IMR-90 (cell line): Measurements from ENCODE around the gene ACSM6. TPM values are rescaled to one million over a fixed set of nuclear protein-coding genes. Genes with fewer than 3 reads are reported as not detected.
A peak's percentile ranks its signal among the peaks of the same experiment; 100 is the strongest.

Experiments used
- ATAC-seq: fragments of 200-7000 bp; cut with Tn5 transposase; 2 replicates; pipeline ENCODE4 v1.9.1; 2020; ENCODE audit warnings: low read depth, mild to moderate bottlenecking, moderate library complexity
- BruUV-seq: library from RNA; stranded (reverse); fragments of 400-500 nt; replicated peaks from 2 replicates; lab custom pipeline; 2021; lab: Mats Ljungman, UMichigan
- CTCF ChIA-PET: fragments of 300-600 bp; formaldehyde crosslinking; extraction: SDS; loops from one replicate; lab custom pipeline; 2021; ENCODE audit warnings: antibody characterized with exemption; lab: Yijun Ruan, JAX
- POLR2A ChIA-PET: fragments of 300-600 bp; sonication (Branson Sonifier 250); formaldehyde crosslinking; loops from one replicate; lab custom pipeline; 2022; ENCODE audit warnings: antibody characterized with exemption; ENCODE audit not compliant: unreplicated experiment; lab: Charles Lee
- DNase-seq: peaks from one replicate; pipeline ENCODE4 v3.0.0; 2013
- H2AFZ ChIP-seq: replicated peaks from 2 replicates; pipeline ENCODE3; 2013; ENCODE audit warnings: low read length, mild to moderate bottlenecking; ENCODE audit not compliant: poor library complexity
- H2AK5ac ChIP-seq: 2 replicates; pipeline ENCODE4 v1.6.1; 2013; ENCODE audit warnings: low read depth, low read length, inconsistent platforms
- H2AK9ac ChIP-seq: replicated peaks from 2 replicates; pipeline ENCODE3; 2013; ENCODE audit warnings: mild to moderate bottlenecking, low read depth, low read length, moderate library complexity; ENCODE audit not compliant: poor library complexity
- H2BK120ac ChIP-seq: 2 replicates; pipeline ENCODE4 v1.6.1; 2013; ENCODE audit warnings: low read depth, low read length, inconsistent platforms
- H2BK15ac ChIP-seq: 3 replicates; pipeline ENCODE4 v1.6.1; 2013; ENCODE audit warnings: low read depth, low read length, inconsistent platforms
- H2BK20ac ChIP-seq: 2 replicates; pipeline ENCODE4 v1.6.1; 2013; ENCODE audit warnings: low read depth, mild to moderate bottlenecking, inconsistent platforms, low read length, moderate library complexity
- H2BK5ac ChIP-seq: 2 replicates; pipeline ENCODE4 v1.6.1; 2013; ENCODE audit warnings: mild to moderate bottlenecking, low read depth, low read length, inconsistent platforms; ENCODE audit not compliant: poor library complexity, severe bottlenecking
- H3K14ac ChIP-seq: replicated peaks from 2 replicates; pipeline ENCODE4 v1.6.1; 2013; ENCODE audit warnings: low read depth, low read length, inconsistent platforms
- H3K18ac ChIP-seq: 2 replicates; pipeline ENCODE4 v1.6.1; 2013; ENCODE audit warnings: low read depth, low read length, control low read depth
- H3K23ac ChIP-seq: 2 replicates; pipeline ENCODE4 v1.6.1; 2013; ENCODE audit warnings: low read depth, low read length, inconsistent platforms
- H3K27ac ChIP-seq: 2 replicates; pipeline ENCODE4 v1.5.1; 2013; ENCODE audit warnings: mild to moderate bottlenecking, control low read depth, low read length; ENCODE audit not compliant: insufficient read depth
- H3K27me3 ChIP-seq: 2 replicates; pipeline ENCODE4 v1.6.1; 2013; ENCODE audit warnings: low read length; ENCODE audit not compliant: control insufficient read depth, insufficient read depth
- H3K36me3 ChIP-seq: 2 replicates; pipeline ENCODE4 v1.6.1; 2013; ENCODE audit warnings: low read length, mixed read lengths; ENCODE audit not compliant: control insufficient read depth, insufficient read depth
- H3K4ac ChIP-seq: 2 replicates; pipeline ENCODE4 v1.6.1; 2013; ENCODE audit warnings: low read depth, low read length, inconsistent platforms
- H3K4me1 ChIP-seq: 2 replicates; pipeline ENCODE4 v1.6.1; 2013; ENCODE audit warnings: low read length, mixed read lengths; ENCODE audit not compliant: control insufficient read depth, insufficient read depth
- H3K4me2 ChIP-seq: 2 replicates; pipeline ENCODE4 v1.6.1; 2013; ENCODE audit warnings: low read depth, mild to moderate bottlenecking, control low read depth, low read length, moderate library complexity
- H3K4me3 ChIP-seq: 2 replicates; pipeline ENCODE4 v1.5.1; 2013; ENCODE audit warnings: low read depth, mild to moderate bottlenecking, control low read depth, low read length, moderate library complexity; ENCODE audit not compliant: insufficient read depth
- H3K56ac ChIP-seq: 2 replicates; pipeline ENCODE4 v1.6.1; 2013; ENCODE audit warnings: low read length, inconsistent platforms; ENCODE audit not compliant: insufficient read depth; ENCODE audit errors: extremely low read depth
- H3K79me1 ChIP-seq, 2 experiments: 2 replicates each; pipeline ENCODE4 v1.6.1; 2013; ENCODE audit warnings: low read length in 2 of 2, inconsistent platforms in 1 of 2, low read depth in 1 of 2
- H3K9ac ChIP-seq: 2 replicates; pipeline ENCODE4 v1.6.1; 2013; ENCODE audit warnings: low read depth, low read length, control low read depth
- H3K9me1 ChIP-seq: 2 replicates; pipeline ENCODE4 v1.6.1; 2013; ENCODE audit warnings: low read length, inconsistent platforms; ENCODE audit not compliant: insufficient read depth
- H3K9me3 ChIP-seq: 2 replicates; pipeline ENCODE4 v1.6.1; 2013; ENCODE audit warnings: low read length; ENCODE audit not compliant: control insufficient read depth, insufficient read depth
- H4K20me1 ChIP-seq: 2 replicates; pipeline ENCODE4 v1.6.1; 2013; ENCODE audit warnings: low read length, inconsistent platforms; ENCODE audit not compliant: insufficient read depth
- H4K5ac ChIP-seq: 2 replicates; pipeline ENCODE4 v1.6.1; 2013; ENCODE audit warnings: mild to moderate bottlenecking, low read depth, low read length, control low read depth
- H4K8ac ChIP-seq, 2 experiments: 2 replicates each; pipeline ENCODE4 v1.6.1; 2013; ENCODE audit warnings: low read depth in 2 of 2, low read length in 2 of 2, control low read depth in 1 of 2, inconsistent platforms in 1 of 2
- H4K91ac ChIP-seq: 2 replicates; pipeline ENCODE4 v1.6.1; 2013; ENCODE audit warnings: low read depth, low read length, inconsistent platforms; ENCODE audit not compliant: insufficient read depth
- CEBPB ChIP-seq: IDR thresholded peaks from 2 replicates; pipeline ENCODE4 v1.6.1; 2012; ENCODE audit warnings: low read depth, low read length, improper control_type of control experiment
- CHD1 ChIP-seq: IDR thresholded peaks from 2 replicates; pipeline ENCODE4 v1.6.1; 2012; ENCODE audit warnings: low read depth, low read length, improper control_type of control experiment
- CTCF ChIP-seq: conservative IDR thresholded peaks from 2 replicates; pipeline ENCODE4 v1.5.1; 2012; ENCODE audit warnings: mild to moderate bottlenecking, low read depth, low read length, improper control_type of control experiment
- ELK1 ChIP-seq: fragments of 150-350 bp; IDR thresholded peaks from 2 replicates; pipeline ENCODE4 v1.6.1; 2016; ENCODE audit warnings: low read depth, mild to moderate bottlenecking, low read length, moderate library complexity, borderline replicate concordance
- FOS ChIP-seq: fragments of 150-350 bp; IDR thresholded peaks from 2 replicates; pipeline ENCODE4 v1.6.1; 2016; ENCODE audit warnings: low read depth, low read length
- MAFK ChIP-seq: IDR thresholded peaks from 2 replicates; pipeline ENCODE4 v1.6.1; 2012; ENCODE audit warnings: low read depth, low read length, improper control_type of control experiment
- MAZ ChIP-seq: IDR thresholded peaks from 2 replicates; pipeline ENCODE4 v1.6.1; 2012; ENCODE audit warnings: low read depth, mild to moderate bottlenecking, low read length, improper control_type of control experiment, moderate library complexity, borderline replicate concordance
- MXI1 ChIP-seq: IDR thresholded peaks from 2 replicates; pipeline ENCODE4 v1.6.1; 2012; ENCODE audit warnings: low read depth, mild to moderate bottlenecking, low read length, moderate library complexity, borderline replicate concordance
- POLR2A ChIP-seq: IDR thresholded peaks from 2 replicates; pipeline ENCODE4 v1.6.1; 2012; ENCODE audit warnings: mild to moderate bottlenecking, low read depth, low read length
- RAD21 ChIP-seq: IDR thresholded peaks from 2 replicates; pipeline ENCODE4 v1.6.1; 2012; ENCODE audit warnings: low read length, improper control_type of control experiment
- RCOR1 ChIP-seq: IDR thresholded peaks from 2 replicates; pipeline ENCODE4 v1.6.1; 2012; ENCODE audit warnings: mild to moderate bottlenecking, low read length, improper control_type of control experiment; ENCODE audit not compliant: insufficient replicate concordance
- RFX5 ChIP-seq: IDR thresholded peaks from 2 replicates; pipeline ENCODE4 v1.8.0; 2012; ENCODE audit warnings: low read depth, mild to moderate bottlenecking, low read length, moderate library complexity
- USF2 ChIP-seq: fragments of 150-350 bp; IDR thresholded peaks from 2 replicates; pipeline ENCODE4 v1.6.1; 2017; ENCODE audit warnings: mild to moderate bottlenecking, antibody characterized with exemption, low read length, low read depth
- WGBS, 2 experiments: methylation state at CpG; one replicate each; pipeline versions ENCODE4 v1.1.5 to v1.1.7; 2013; ENCODE audit warnings: missing lambda C conversion rate in 2 of 2; ENCODE audit not compliant: insufficient read length in 1 of 2; ENCODE audit errors: extremely low coverage in 2 of 2; 5-methylcytosine and 5-hydroxymethylcytosine counted together
- dilution Hi-C: fragments of 300-500 bp; cut with HindIII; formaldehyde crosslinking; loops from one replicate; pipeline ENCODE4 v1.14.3; 2018; ENCODE audit warnings: low sequenced_read_pairs; ENCODE audit not compliant: unreplicated experiment
- in situ Hi-C: fragments of 300-500 bp; cut with MboI; formaldehyde crosslinking; loops from 3 replicates; pipeline ENCODE4 v1.14.3; 2019; ENCODE audit warnings: low sequenced_read_pairs, inconsistent platforms, mixed read lengths
- intact Hi-C: fragments of 100-400 bp; cut with micrococcal nuclease; formaldehyde crosslinking; loops from 2 replicates; pipeline ENCODE4 v1.10.0; 2022
- polyA plus RNA-seq, 3 experiments: library from polyadenylated mRNA; depleted of rRNA; stranded (reverse); fragments of >200 nt; gene quantifications; 2 replicates each; pipeline ENCODE4 v1.2.3, GENCODE V29; 2012; ENCODE audit warnings: low replicate concordance in 1 of 3
- total RNA-seq: library from RNA; depleted of rRNA; stranded (reverse); fragments of >200 nt; gene quantifications from 2 replicates; pipeline ENCODE4 v1.2.3, GENCODE V29; 2012

Gene ACSM6
- total and polyA plus RNA-seq, 2 of the 4 experiments (the other 2 are of a cell fraction): not detected

GRCh38 chr10:95229724-95230627 is 35.9 kb downstream of the ACSM6 start:
- peak overlapping the region; percentile 79; the same call in 1 of the 2 replicates for H3K56ac ChIP-seq
- no peaks in the 10 kb centered on the region for H4K20me1 ChIP-seq
- H3K23ac ChIP-seq: peak overlapping the region; percentile 71; the same call in 1 of the 2 replicates
- H2AFZ ChIP-seq: peak overlapping the region; percentile 83
- H3K27me3 ChIP-seq: no peaks in the 10 kb centered on the region
- in situ Hi-C loops: loop anchor here (10.0 kb wide), 1 partner anchor 95 kb away; no protein-coding TSS in a partner anchor
- peak overlapping the region; percentile 52 to 80 for H4K8ac ChIP-seq
- no peak overlapping the region for H3K9ac ChIP-seq
- peaks cover 20% of the 10 kb centered on the region for H3K36me3 ChIP-seq
- peak overlapping the region; percentile 53 for H2AK9ac ChIP-seq
- H3K79me1 ChIP-seq: peaks cover 0 to 29% of the 10 kb centered on the region in 2 experiments; a peak in 2 of 4 replicates
- peak; percentile 98 for DNase-seq
- H3K4me2 ChIP-seq: peak overlapping the region; percentile 81; the same call in 1 of the 2 replicates
- H3K14ac ChIP-seq: peak overlapping the region; percentile 20
- dilution Hi-C loops: no loop called here
- peak overlapping the region; percentile 80; the same call in 1 of the 3 replicates for H2BK15ac ChIP-seq
- H3K4me3 ChIP-seq: no peak overlapping the region
- H2BK20ac ChIP-seq: peak overlapping the region; percentile 88
- H3K4ac ChIP-seq: peak overlapping the region; percentile 68
- H3K9me1 ChIP-seq: peaks cover 10% of the 10 kb centered on the region
- intact Hi-C loops: no loop called here
- peak; percentile 91 for ATAC-seq
- peak overlapping the region; percentile 99 for H2BK5ac ChIP-seq
- peak overlapping the region; percentile 76 for H3K18ac ChIP-seq
- peak overlapping the region; percentile 62 for H4K5ac ChIP-seq
- no peaks in the 10 kb centered on the region for H3K9me3 ChIP-seq
- ChIA-PET CTCF (no interaction called here), POLR2A (no interaction called here)
- peaks cover 16% of the 10 kb centered on the region for H3K4me1 ChIP-seq
- WGBS, 2 experiments: 0% methylated on average over 1 of the region's 10 CpGs; no CpG with 5 or more reads in 1 of the 2 experiments
- no TSS peak for BruUV-seq
- peak overlapping the region; percentile 63 for H4K91ac ChIP-seq
- H2BK120ac ChIP-seq: peak overlapping the region; percentile 91
- H3K27ac ChIP-seq: peak overlapping the region; percentile 86
- peak overlapping the region; percentile 72 for H2AK5ac ChIP-seq
- TF ChIP-seq ELK1: no peak
- no peak for TF ChIP-seq RFX5
- peak; percentile 81 for TF ChIP-seq CEBPB
- TF ChIP-seq MAZ: no peak
- TF ChIP-seq POLR2A: no peak
- TF ChIP-seq RCOR1: peak; percentile 77
- no peak for TF ChIP-seq MXI1
- TF ChIP-seq USF2: no peak
- peak; percentile 57 for TF ChIP-seq FOS
- TF ChIP-seq MAFK: peak; percentile 84
- no peak for TF ChIP-seq RAD21
- no peak for TF ChIP-seq CTCF
- 0 out of 2 replicates have a peak, but pooled peaks have one; percentile 53 for TF ChIP-seq CHD1
